Epithelial cell of proximal tubule (primary cell): ENCODE results near the gene TCERG1L. TPM values are rescaled to one million over a fixed set of nuclear protein-coding genes. Genes with fewer than 3 reads are reported as not detected.

Source experiments
- DNase-seq: peaks from one replicate; pipeline ENCODE4 v3.0.0-alpha.2; 2011; ENCODE audit warnings: low read depth
- H3K4me3 ChIP-seq: 2 replicates; pipeline ENCODE4 v1.5.1; 2011; ENCODE audit warnings: low read depth, mild to moderate bottlenecking, low read length
- CTCF ChIP-seq: conservative IDR thresholded peaks from 2 replicates; pipeline ENCODE4 v1.5.1; 2012; ENCODE audit warnings: low read depth, mild to moderate bottlenecking, low read length
- total RNA-seq: library from RNA; depleted of rRNA; stranded (reverse); fragments of >200 nt; gene quantifications from 2 replicates; pipeline ENCODE4 v1.2.3, GENCODE V29; 2015

TCERG1L gene
- total RNA-seq, 1 donor from 2014 or later: not detected

GRCh38 chr10:131093346-131093745 is 218.2 kb downstream of the TCERG1L start:
- no peak overlapping the region for H3K4me3 ChIP-seq
- no peak for TF ChIP-seq CTCF
- DNase-seq: no peak

GRCh38 chr10:131092876-131093275 is 218.6 kb downstream of the TCERG1L start:
- no peak for TF ChIP-seq CTCF

GRCh38 chr10:131092386-131092785 is 219.1 kb downstream of the TCERG1L start:
- TF ChIP-seq CTCF: no peak
- H3K4me3 ChIP-seq: no peak overlapping the region
- DNase-seq: no peak

More at GRCh38 chr10:131092876-131093275, 218.6 kb downstream of the TCERG1L start:
- DNase-seq: no peak
- no peak overlapping the region for H3K4me3 ChIP-seq

GRCh38 chr10:131091682-131092081 is 219.8 kb downstream of the TCERG1L start:
- H3K4me3 ChIP-seq: no peak overlapping the region
- DNase-seq: no peak
- TF ChIP-seq CTCF: no peak

- TF ChIP-seq CTCF: no peak
- DNase-seq: no peak
- no peak overlapping the region for H3K4me3 ChIP-seq
Measured at GRCh38 chr10:131090761-131091661, 220.5 kb downstream of the TCERG1L start.

- DNase-seq: no peak
- no peak for TF ChIP-seq CTCF
- H3K4me3 ChIP-seq: no peak overlapping the region
Measured at GRCh38 chr10:131089861-131090260, 221.7 kb downstream of the TCERG1L start.

- H3K4me3 ChIP-seq: no peak overlapping the region
- no peak for DNase-seq
- TF ChIP-seq CTCF: no peak
Measured at GRCh38 chr10:131089150-131089549, 222.4 kb downstream of the TCERG1L start.
